ENCODE data around the gene REEP2.

The REEP2 gene

DNA sequence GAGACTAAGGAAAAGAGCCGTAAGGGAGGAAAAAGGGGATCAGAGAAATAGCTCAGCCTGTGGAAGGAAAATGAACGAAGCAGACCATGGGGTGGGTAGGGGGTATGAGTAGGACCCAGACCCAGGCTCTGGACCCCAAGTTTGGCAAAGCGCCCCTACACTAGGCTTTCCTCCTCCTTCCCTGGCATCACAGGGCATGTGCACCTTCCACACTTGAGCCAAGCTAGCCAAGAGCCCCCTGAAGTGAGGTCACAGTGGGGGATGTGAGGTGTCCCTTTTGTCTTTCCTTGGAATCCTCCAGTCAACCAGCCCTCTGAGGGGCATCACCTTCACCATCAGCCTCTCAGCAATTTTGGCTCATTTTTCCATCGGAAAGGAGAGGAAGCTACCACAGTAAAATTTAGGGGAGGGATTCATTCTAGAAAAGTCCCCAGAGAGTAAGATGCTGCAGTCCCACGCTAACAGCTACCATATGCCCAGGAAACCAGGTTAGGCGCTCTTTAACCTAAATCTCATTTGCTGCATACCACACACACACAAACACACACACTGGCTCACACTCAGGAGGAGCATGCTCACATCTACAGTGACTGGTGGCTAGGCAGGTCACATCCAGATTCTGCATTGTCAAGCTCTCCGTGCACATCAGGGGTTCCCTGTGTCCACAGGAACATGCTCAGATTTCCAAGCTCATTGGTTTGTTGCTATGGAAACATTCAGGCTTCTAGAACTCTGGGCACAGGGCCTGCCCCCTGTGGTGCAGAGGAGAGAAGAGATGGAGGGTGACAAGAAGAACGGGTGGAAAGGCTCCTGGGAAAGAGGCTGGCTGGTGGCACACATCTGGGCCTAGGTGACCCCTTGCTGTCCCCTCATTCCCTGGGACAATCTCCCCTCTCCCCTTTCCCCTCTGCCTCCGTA is 9.9 kb downstream of the REEP2 start:
- DNase-seq: no peak

DNA sequence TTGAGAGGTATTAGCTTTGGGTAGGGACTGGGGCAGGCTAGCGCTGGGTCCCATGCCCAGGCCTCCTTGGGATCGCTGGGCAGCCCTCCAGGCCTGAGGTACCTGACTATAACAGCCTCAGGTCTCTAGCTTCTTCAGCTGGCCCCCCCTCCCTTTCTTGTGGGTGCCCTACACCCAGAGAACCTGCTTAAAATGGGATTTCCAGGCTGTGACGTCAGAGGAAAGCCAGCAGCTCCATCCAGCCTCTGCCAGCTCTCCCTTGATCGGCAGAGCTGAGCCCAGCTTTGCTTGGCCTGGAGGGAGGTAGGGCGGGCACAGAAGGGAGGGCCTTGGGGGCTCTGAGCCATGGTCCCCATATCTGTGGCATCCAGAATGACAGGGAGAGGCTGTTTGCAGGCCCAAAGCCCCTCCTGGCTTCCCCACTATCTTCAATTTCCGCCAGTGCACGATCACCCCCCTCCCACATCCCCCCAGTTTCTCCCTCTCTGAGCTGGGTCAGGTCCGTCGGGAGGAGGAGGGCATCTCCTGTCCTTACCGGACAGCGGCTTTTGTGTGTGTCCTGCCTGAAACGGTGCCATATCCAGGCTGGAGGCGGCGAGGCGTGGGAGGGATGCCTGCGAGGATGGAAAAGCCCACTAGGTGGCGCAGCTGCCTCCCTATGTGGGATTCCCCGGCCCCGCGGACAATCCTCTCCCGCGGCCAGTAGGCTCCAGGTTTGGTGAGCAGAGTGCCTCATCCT is 10.8 kb downstream of the REEP2 start:
- DNase-seq: peak; percentile 72 to 77

DNA sequence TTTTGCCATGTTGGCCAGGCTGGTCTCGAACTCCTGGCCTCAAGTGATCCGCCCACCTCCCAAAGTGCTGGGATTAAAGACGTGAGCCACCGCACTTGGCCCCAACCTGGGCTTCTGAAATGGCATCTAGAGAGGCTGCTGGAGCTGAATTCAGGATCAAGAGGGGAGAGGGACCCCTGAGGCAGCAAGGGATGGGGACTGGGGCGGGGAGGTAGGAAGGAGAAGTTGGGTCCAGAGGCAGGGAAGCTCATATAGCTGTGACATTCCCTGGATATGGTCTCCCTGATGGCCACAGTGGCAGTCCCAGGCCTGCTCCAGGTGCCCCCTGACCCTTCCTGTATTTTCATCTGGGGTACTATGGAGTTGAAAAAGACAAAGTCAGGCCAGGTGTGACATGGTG is 12.1 kb downstream of the REEP2 start:
- no peak for DNase-seq

DNA sequence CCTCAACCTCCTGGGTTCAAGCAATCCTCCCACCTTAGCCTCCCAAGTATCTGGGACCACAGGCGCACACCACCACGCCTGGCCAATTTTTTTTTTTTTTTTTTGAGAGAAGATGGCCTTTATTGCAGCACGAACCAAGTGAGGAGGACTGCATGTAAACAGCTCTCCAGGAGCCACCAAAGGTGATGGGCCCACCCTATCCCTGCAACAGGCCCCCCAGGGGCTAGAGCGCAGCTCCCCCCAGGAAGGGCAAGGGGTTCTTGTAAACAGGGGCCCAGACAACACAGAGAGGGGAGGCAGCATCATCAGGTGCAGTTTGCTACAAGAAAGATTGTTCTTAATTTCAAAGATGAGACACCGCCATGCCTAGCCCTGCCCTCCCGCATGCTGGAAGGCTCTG is 13.9 kb downstream of the REEP2 start:
- DNase-seq: no peak

DNA sequence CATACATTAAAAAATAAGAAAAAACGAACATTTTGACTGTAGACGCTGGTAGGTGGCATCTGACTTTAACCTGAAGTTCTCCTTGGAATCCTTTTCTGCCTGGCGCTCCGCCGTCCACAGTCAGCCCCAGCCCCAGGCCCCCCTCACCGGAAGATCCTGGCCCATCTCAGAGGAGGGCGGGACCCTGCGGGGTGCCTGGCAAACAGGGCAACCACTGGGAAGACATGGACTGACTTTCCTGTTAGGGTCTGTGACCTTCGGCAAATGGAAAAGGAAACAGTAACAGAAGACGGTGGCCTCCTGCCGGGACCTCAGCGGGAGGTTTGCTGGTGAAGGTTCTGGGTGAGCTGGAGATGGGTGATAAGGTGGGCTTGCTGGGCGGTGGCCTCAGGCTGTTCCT is 14.7 kb downstream of the REEP2 start:
- DNase-seq: no peak

DNA sequence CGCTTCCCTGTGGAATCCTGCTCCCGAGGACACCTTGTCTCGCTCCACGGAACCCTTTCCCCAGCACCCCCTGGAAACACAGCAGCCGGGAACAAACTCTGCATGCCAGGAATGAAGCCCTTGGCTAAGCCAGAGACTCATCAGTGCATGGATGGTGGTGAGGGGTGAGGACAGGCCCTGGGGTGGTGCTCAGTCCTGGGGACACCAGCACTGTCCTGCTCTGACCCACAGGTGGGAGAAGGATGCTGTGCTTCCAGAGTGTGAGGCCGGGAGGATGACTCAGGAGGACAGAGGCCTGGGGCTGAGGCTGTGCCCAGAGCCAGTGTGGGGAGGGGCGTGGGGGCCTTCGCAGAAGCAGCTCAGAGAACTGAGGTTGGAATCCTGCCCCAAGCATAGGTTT is 15.3 kb downstream of the REEP2 start:
- DNase-seq: no peak

DNA sequence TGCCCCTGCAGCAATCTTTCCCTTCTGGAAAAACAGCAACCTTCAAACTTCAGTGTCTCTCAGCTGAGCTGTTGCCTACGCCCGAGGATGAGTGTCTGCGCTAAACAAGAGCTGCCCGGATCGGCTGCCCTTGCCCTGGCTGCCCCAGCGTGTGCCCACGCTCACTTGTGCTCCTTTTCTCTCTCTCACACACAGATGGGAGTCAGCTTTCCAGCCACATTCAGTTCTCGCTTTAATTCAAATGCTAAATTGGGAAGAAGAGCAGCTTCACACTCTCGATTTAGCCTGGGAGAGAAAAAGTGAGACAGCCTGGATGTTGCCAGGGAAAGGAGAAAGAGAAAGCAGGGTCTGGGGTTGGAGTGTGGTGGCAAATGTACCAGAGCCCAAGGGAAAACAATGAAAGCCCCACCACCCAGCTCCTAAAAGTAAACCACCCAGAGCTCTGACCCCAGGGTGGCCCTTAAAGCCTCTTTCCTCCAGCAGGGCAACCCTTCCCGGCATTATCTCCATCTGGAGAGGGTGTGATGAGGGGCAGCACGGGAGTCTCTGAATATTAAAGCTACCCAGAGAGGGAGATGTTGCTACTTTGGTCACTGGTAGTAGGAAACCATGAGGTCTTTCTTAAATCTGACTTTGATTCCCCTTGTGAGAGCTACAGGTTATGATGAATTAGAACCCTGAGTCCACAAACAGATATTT is 16.5 kb downstream of the REEP2 start:
- DNase-seq: no peak

DNA sequence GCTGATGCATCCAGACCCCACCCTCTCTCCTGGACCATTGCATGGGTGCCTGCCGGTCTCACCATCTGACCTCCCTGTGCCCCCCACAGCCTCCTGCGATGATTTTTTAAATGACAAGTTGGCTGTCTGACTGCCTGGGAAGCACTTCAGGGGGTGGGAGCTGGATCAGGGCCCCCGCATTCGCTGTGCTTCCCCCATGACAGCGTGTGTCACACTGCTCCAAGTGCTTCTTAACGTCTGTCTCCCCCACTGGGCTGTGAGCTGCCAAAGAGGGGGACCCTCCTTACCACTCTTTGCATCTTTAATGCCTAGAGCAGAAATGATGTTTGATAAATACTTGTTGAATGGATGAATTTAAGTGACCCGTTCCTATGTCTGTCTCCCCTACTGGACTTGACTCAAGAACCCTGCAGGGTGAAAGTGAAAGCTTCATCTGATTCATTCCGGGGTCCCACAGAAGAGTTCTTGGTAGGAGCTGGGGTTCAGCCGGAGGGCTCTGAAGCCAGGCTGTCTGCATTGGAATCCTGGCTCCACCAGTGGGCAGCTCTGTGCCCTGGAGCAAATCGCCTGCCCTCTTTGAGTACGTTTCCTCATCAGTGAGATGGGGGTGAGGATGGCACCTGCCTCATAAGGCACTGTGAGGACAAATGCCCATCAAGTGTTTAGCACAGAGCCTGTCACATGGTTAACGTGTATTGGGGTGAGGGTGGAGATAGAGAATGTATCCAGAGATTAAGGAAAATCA is 18.8 kb downstream of the REEP2 start:
- DNase-seq: no peak

DNA sequence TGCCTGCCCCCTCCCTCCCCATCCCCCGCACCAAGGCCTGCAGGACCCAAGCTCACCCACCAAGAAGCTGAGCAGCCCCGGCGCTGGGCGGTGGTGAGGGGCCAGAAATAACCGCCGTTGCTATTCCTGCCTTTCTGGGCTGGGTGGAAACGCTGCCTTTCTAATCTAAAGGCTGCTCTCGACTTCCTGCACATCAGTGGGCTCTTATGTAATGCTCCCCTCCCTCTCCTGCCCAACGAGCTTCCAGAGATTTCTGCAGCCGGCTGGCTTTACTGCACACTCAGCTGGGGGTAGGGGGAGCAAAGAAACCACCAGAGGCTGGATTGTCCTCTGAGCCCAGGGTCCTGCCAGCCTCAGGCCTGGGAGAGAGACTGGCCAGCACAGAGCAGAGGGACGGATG is 19.5 kb downstream of the REEP2 start:
- peak in 1 of 2 experiments; percentile 15 for DNase-seq

DNA sequence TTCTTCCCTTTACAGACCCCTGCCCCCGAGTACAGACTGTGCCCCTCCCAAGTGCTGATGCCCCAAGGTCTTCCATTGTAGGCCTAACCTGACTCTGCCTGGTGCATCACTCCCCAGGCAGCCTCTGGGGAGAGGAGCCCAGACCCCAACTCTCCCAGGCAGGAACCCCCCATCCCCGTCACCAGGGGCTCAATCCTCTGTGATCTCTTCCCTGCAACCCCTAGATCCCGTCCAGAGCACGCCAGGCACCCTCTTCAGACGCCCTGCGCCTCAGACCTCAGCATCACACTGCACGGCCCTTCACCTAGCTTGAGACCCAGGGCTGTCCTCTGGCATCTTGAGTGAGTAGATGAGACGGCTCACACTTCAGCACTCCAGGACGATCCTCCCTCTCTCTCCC is 20.0 kb downstream of the REEP2 start:
- DNase-seq: no peak

DNA sequence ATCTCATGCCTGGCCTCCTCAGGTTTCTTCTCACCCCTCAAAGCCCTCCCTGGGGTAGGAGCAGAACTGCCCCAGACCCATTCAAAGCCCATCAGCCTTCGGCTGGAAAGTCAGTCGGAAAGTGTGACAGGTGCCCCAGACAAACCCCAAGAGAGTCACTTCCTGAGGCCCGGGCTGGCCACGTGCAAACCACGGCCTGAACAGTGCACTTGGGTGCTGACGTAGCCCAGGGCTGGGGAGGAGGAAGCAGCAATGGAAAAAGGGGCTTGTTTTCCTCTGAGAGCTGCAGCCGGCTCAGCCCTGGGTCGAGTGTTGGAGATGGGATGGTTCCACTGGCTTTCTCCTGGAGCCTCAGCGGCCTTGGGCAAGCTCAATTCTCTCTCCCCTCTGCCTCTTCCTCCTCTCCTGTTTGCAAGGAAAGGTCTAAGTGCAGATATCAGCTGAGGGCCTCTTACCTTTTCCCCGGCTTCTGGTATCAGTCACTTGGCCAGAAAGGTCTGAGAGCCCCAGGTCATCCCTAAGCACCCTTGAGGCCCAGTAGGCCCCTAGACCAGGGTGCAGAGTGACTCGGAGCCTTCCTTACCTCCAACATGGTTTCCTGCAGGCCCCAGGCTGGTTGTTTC is 20.6 kb downstream of the REEP2 start:
- DNase-seq: peak; percentile 14 to 31

DNA sequence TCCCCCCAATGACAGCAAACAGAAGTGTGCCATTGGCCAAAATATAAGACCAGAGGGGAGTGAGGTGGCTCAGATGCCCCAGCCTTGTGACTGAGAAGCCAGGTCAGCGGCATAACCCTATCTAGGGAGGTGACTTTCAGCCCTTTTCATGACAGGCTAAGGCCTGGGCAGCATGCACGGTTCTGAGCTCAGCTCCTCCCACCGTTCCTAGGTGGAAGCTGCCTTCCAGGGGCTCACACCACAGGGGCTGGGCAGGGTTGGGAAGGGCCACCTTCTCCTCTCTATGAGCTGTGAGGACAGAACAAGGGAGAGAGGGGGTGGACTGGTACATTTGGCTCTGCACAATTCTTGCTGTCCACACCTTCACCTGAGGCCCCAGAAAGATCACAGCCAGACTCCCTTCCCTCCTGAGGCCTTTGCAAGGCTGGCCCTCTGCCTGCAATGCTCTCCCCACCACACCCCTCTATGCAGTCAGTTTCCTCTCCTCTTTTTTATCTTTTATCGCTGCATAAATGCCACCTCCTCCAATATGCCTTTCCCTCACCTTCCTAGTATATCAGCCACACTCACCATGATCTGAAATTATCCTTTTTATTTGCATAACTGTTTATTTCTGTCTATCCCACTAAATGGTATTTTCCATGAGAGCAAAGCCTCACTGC is 21.3 kb downstream of the REEP2 start:
- no peak for DNase-seq

DNA sequence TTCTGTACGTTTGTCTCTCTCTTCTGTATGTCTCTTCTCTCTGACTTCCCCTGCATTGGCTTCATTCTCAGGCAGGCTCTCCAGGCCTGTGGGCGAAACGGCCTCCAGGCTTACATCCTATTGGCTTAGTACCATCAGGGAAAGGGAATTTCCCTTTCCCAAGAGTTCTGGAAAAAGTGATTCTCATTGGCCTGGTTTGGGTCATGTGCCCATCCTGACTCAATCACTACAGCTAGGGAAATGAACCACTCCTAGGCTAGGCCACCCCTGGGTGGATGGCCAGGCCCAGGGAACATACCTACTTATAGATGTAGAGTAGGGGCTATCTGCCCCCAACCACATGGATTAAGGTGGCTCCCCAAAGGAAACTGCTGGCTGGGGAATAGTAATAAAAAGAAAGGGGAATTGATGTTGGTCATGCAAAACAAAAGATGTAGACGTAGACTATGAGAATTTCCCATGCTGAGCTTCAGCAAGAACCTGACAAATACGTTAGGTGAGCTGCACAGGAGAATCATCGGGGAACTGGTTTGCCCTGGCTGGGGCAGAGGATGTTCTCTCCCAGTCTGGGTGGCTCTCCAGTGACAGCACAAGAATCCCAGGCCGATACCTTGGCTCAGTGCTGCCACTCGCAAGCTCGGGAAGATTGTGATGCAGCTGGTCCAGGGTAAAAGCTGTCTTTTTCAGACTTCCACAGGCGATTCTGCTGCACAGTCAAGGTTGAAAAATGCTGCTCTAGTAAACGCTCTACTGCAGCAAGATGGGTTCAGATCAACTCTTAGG is 22.7 kb downstream of the REEP2 start:
- no peak for DNase-seq

DNA sequence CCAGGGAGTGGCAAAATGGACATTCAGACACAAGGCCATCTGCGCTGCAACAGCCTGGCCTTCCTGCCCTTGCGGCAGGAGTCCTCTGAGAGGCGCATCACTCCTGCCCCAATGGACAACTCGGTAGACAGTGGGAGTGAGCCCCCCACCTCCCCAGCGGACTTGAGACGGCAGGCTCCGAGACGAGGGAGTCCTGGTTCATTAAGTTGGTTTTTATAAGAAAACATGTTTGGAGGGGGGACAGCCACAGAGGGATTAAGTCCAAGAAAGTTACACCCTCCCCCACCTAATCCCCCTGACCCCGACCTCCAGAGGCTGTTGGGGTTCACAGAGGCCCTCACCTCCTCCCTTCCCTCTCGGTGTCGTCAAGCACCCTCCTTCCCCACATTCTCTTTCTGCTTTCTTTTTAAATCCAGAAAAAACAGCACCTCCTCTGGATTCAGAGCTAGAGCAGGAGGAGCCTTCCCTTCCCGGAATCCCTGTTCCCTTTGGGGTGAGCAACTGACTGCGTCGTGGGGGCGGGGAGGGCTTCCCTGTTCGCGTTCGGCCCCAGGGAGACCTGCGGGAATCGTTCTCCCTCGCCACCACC is 24.7 kb downstream of the REEP2 start:
- DNase-seq: peak; percentile 20 to 36

DNA sequence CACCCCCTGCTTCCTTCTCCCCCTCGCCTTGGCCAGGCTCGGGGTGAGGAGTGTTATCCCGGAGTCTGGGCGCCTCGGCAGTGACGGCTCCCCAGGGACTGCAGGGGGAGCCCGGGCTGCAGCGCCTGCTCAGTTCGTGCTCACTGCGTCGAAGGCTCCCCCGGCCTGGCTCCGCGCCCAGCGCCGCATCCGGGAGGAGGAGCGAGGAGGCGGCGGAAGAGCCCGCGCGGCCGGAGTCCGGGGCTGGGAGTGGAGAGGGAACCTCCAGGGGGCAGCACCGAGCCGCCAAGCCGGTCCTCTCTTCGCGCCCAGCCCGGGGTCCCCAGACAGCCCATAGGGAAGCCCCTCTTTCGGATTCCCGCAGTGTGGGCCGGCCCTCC is 25.1 kb downstream of the REEP2 start:
- peak; percentile 91 to 93 for DNase-seq

DNA sequence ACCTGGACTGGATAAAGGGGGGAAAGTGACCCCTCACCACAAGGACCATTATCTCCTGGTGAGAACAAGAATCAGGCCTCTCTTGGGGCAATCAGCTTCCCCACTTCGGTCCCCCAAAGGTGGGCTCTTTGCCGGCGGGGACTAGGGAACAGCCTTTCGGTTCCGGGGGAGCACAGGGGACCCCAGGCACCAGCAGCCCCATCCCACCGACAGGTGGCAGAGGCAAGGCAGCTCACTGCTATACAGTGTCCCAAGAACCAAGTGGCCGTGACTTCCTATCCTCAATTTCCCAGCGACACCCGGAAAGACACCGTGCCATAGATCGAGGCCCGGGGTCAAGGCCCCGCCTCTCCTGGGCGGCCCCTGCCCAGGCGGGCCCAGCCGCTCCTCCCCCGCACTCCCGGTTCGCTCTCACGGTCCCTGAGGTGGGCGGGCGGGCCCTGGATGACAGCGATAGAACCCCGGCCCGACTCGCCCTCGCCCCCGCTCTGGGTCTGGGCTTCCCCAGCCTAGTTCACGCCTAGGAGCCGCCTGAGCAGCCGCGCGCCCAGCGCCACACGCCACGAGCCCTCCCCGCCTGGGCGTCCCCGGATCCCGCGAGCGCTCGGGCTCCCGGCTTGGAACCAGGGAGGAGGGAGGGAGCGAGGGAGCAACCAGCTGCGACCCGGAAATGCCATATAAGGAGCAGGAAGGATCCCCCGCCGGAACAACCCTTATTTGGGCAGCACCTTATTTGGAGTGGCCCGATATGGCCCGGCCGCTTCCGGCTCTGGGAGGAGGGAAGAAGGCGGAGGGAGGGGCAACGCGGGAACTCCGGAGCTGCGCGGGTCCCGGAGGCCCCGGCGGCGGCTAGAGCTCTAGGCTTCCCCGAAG is 25.8 kb downstream of the REEP2 start:
- peak; percentile 96 to 97 for DNase-seq

DNA sequence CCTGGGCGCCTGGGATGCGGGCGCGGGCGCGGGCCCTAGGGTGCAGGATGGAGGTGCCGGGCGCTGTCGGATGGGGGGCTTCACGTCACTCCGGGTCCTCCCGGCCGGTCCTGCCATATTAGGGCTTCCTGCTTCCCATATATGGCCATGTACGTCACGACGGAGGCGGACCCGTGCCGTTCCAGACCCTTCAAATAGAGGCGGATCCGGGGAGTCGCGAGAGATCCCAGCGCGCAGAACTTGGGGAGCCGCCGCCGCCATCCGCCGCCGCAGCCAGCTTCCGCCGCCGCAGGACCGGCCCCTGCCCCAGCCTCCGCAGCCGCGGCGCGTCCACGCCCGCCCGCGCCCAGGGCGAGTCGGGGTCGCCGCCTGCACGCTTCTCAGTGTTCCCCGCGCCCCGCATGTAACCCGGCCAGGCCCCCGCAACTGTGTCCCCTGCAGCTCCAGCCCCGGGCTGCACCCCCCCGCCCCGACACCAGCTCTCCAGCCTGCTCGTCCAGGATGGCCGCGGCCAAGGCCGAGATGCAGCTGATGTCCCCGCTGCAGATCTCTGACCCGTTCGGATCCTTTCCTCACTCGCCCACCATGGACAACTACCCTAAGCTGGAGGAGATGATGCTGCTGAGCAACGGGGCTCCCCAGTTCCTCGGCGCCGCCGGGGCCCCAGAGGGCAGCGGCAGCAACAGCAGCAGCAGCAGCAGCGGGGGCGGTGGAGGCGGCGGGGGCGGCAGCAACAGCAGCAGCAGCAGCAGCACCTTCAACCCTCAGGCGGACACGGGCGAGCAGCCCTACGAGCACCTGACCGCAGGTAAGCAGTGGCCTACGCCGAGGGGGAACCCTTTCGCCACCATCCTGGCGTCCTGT is 26.6 kb downstream of the REEP2 start, which contains the start of gene EGR1:
EGR1 (plus strand) TSS at position 219 of the 864 bp plus-strand sequence; CDS start at position 502, 283 bp downstream.
- peak; percentile 91 to 92 for DNase-seq

Data from Kasumi-1 (cell line).